Cardiac fibroblast (primary cell): ENCODE measurements around the gene RPA3.

ENCODE experiments used
- DNase-seq, 2 donors: peaks; one replicate each; pipeline versions ENCODE4 v3.0.0 to v3.0.0-alpha.2; 2010; ENCODE audit warnings: low read depth in 2 of 2
- H3K4me3 ChIP-seq, 2 donors: replicated peaks in 1 of 2; 1 replicate in 1 of 2; 2 replicates in 1 of 2; pipeline ENCODE4 v1.5.1; 2011; ENCODE audit warnings: low read depth in 2 of 2, low read length in 2 of 2, mild to moderate bottlenecking in 2 of 2, moderate library complexity in 1 of 2
- TF ChIP-seq, protein P1 (sequence below): IDR thresholded peaks from one replicate; pipeline ENCODE4 v1.5.1; 2011; ENCODE audit warnings: low read depth, mild to moderate bottlenecking, low read length, inconsistent platforms

Gene RPA3

DNA sequence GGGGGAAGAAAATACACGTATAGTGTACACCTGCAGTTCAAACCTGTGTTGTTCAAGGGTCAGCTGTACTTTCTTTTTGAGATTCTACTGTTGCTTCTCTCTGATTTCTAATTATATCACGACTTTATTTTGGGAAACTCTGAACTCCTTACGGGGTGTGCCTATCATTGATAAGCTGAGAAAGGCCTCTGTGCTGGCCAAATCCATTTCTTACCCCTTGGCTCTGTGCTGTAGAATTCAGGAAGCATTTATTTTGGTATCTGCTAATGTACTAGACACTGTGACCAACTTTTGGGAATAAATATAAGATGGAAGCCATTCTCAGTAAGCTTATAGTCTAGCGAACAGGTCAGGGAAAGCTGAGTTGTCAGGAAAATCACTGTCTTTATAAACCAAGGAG lies 26.9 kb upstream of the RPA3 start:
- no peak overlapping the region for H3K4me3 ChIP-seq
- no peak for DNase-seq

DNA sequence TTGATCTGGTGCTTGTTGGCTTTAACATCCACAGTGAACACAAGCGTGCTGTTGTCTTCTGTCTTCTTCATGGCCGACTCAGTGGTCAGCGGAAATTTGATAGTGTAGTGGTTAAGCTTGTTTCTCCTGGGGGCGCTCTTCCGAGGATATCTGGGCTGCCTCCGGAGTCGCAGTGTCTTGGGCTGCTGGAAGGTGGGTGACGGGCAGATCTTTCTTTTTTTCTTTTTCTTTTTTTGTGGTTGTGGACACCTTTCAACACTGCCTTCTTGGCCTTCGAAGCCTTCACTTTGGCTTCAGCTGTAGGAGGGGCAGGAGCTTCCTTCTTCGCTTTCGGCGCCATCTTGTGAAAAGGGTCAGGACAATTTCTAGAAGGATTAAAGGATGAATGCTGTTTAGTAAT lies 23.8 kb upstream of the RPA3 start:
- TF ChIP-seq, protein P1, sequence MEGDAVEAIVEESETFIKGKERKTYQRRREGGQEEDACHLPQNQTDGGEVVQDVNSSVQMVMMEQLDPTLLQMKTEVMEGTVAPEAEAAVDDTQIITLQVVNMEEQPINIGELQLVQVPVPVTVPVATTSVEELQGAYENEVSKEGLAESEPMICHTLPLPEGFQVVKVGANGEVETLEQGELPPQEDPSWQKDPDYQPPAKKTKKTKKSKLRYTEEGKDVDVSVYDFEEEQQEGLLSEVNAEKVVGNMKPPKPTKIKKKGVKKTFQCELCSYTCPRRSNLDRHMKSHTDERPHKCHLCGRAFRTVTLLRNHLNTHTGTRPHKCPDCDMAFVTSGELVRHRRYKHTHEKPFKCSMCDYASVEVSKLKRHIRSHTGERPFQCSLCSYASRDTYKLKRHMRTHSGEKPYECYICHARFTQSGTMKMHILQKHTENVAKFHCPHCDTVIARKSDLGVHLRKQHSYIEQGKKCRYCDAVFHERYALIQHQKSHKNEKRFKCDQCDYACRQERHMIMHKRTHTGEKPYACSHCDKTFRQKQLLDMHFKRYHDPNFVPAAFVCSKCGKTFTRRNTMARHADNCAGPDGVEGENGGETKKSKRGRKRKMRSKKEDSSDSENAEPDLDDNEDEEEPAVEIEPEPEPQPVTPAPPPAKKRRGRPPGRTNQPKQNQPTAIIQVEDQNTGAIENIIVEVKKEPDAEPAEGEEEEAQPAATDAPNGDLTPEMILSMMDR = no peak
- no peak for DNase-seq
- H3K4me3 ChIP-seq = no peak overlapping the region

More for the DNA sequence above, 26.9 kb upstream of the RPA3 start:
- TF ChIP-seq, protein P1 = no peak

GRCh38 chr7:7740037-7740355 lies 21.6 kb upstream of the RPA3 start:
- no peak overlapping the region for H3K4me3 ChIP-seq
- no peak for DNase-seq
- TF ChIP-seq, protein P1 = no peak

DNA sequence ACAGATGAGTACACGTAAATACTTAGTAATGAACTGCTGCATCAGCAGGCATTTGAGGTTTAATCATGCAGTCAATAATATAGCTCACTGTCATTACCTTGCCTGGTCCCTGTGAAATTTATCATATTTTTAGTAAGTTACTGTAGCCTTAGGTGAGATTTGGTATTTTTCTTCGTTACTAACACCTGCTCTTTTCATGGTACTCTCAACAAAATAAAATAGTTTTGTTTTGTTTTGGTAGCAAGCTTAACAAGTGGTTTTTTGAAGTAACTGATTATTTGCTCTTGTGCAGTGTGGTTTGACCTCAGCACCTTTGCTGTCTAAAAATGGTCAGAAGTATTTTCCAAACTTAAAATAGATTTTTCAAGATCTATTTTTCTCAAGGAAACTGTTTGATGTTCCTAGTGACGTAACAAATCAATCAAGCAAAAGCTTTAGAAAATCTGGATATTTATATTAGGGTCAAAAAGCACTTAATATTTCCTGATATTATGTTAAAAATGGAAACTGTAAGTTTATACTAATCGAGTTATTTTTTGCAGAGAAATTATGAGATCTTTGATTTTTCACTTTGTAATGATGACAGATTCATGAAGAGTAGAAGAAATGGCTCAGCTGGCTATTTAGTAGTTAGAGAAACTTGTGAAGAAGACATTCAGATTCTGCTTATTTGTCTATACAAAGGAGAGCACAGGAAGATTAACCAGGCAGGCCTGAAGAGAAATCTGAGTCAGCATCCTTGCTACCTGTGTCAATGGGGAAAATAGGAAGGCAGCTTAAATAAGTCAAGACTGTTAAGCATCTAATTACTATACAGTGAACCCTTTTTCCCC lies 21.0 kb upstream of the RPA3 start:
- TF ChIP-seq, protein P1 = no peak

DNA sequence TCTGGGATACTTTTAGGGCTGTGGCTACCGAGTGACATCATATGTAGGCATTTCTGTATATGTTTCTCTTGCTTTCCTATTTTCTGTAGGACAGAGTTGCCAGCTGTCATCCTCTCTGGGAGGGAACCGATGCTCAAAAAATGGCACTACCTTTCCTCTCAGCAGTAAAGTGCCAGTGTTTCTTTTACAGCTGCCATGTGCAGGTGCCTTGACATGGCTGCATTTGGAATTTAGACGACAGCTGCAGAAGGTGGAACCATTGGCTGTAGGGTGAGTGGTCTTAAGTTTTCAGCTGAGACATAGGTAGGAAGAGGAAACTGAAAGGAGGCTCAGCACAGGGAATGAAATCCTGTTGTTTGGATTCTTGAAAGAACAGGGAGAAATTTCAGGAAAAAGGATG lies 20.2 kb upstream of the RPA3 start:
- H3K4me3 ChIP-seq = no peak overlapping the region
- no peak for DNase-seq
- TF ChIP-seq, protein P1 = no peak

More for the DNA sequence above, 21.0 kb upstream of the RPA3 start:
- H3K4me3 ChIP-seq = no peak overlapping the region
- no peak for DNase-seq

DNA sequence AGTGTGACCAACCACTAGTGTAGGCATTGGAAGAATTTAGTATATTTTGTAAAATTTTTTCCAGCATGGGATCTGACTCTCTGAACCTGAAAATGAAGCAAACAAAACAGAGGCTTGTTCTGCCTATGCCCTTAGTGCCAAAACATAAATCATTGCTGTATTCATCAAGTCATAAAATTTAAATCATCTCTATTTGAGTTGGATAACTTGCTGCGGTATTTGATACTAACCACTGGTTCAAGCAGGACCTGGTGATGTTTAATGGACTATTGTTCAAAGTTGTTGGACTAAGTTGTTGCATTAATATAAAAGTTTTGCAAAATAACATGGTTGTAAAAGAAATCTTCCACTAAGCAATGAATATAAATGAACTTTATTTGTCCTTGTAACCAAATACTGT lies 19.8 kb upstream of the RPA3 start:
- TF ChIP-seq, protein P1 = no peak
- H3K4me3 ChIP-seq = no peak overlapping the region
- DNase-seq = no peak

DNA sequence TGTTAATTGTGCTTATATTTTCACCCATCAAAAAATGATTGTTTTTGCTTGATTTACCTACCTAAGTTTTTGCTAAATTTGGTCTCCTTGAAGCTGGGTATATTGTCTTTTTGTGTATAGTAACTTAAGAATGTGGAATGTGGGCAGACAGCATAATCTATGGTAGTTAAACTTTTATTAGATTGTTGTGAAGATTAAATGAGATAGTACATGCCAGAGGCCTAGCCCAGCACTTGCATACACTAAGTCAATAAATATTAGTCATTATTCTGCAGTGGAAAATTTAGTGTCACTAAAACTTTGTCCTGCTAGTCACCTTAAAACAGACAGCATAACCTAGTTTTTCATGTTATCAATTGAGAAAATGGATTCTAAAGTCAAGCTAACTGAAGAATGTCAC lies 19.3 kb upstream of the RPA3 start:
- DNase-seq = no peak
- TF ChIP-seq, protein P1 = no peak
- no peak overlapping the region for H3K4me3 ChIP-seq
